ENCODE measurements around the gene ACTG2. TPM values are rescaled to one million over a fixed set of nuclear protein-coding genes. Genes with fewer than 3 reads are reported as not detected.

ACTG2 gene
- total RNA-seq, 1 experiment from 2014 or later, result 2.7 TPM

- POLR2A ChIA-PET (ENCODE audit: low non-redundant PET), result no interaction called here
- no peak overlapping the region for H3K27ac ChIP-seq (ENCODE audit: low read depth, low read length, poor library complexity, severe bottlenecking)
- no peaks in the 10 kb centered on the region for H3K36me3 ChIP-seq (ENCODE audit: insufficient read depth, low read length, poor library complexity, severe bottlenecking)
- intact Hi-C loops (cut with micrococcal nuclease; ENCODE audit: unreplicated experiment), result no loop called here
- CTCF ChIA-PET, result no interaction called here
- DNase-seq (ENCODE audit: low spot score), result no peak
- no peaks in the 10 kb centered on the region for H3K27me3 ChIP-seq (replicated peaks; ENCODE audit: insufficient read depth, low read depth, low read length, poor library complexity)
- H3K4me1 ChIP-seq (ENCODE audit: insufficient read depth, low read length, poor library complexity, severe bottlenecking), result no peaks in the 10 kb centered on the region
- no peaks in the 10 kb centered on the region for H3K9me3 ChIP-seq (ENCODE audit: low read depth, low read length, poor library complexity, severe bottlenecking)
- TF ChIP-seq EZH2 (IDR thresholded peaks at IDR 0.05; ENCODE audit: borderline replicate concordance, low read depth, low read length, poor library complexity, severe bottlenecking) (no peak), CTCF (conservative IDR thresholded peaks at IDR 0.05; ENCODE audit: low read depth, low read length) (no peak)
- no TSS peak for BruUV-seq (replicated peaks)
- no peak overlapping the region for H3K4me3 ChIP-seq (ENCODE audit: low read depth, low read length, poor library complexity, severe bottlenecking)
Observed at GRCh38 chr2:73968357-73968937, 75.6 kb downstream of the ACTG2 start.

DNA sequence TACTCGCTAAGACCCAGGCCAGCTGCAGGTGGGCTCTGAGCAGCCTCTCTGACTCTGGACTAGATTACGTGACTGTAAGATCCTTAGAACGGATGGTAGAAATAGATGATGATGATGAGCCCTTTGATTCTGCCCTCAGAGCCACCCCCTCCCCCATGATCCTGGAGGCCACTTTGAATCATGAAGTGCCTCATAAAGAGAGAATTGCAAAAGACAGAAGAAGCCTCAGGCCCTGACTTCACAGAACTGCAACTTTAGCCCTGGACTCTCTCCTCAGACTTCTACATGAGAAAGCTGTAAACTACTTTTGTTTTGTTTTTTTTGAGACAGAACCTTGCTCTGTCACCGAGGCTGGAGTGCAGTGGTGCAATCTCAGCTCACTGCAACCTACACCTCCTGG lies 76.5 kb downstream of the ACTG2 start:
- Histone ChIP-seq H3K27ac (ENCODE audit: low read depth, low read length, poor library complexity, severe bottlenecking) (no peak overlapping the region), H3K36me3 (ENCODE audit: insufficient read depth, low read length, poor library complexity, severe bottlenecking) (no peaks in the 10 kb centered on the region), H3K9me3 (ENCODE audit: low read depth, low read length, poor library complexity, severe bottlenecking) (no peaks in the 10 kb centered on the region), H3K27me3 (replicated peaks; ENCODE audit: insufficient read depth, low read depth, low read length, poor library complexity) (no peaks in the 10 kb centered on the region), H3K4me3 (ENCODE audit: low read depth, low read length, poor library complexity, severe bottlenecking) (no peak overlapping the region), H3K4me1 (ENCODE audit: insufficient read depth, low read length, poor library complexity, severe bottlenecking) (no peaks in the 10 kb centered on the region)
- intact Hi-C loops (cut with micrococcal nuclease; ENCODE audit: unreplicated experiment), result no loop called here
- DNase-seq (ENCODE audit: low spot score), result no peak
- CTCF ChIA-PET, result no interaction called here
- BruUV-seq (replicated peaks), result no TSS peak
- TF ChIP-seq CTCF (conservative IDR thresholded peaks at IDR 0.05; ENCODE audit: low read depth, low read length) (no peak), EZH2 (IDR thresholded peaks at IDR 0.05; ENCODE audit: borderline replicate concordance, low read depth, low read length, poor library complexity, severe bottlenecking) (no peak)
- POLR2A ChIA-PET (ENCODE audit: low non-redundant PET), result no interaction called here

Other genes with a start within 250 kb of the ACTG2 start
- 57.3 and 57.5 TPM in 2 replicates for gene TPRKB, start 155.7 kb upstream of the ACTG2 start, total RNA-seq (2021)
- gene DUSP11, start 112.9 kb upstream of the ACTG2 start, total RNA-seq (2021), result 17.7 and 19.9 TPM in 2 replicates
- not detected in 2 replicates for gene C2orf78, start 108.8 kb upstream of the ACTG2 start, total RNA-seq (2021)
- gene STAMBP, start 64.0 kb upstream of the ACTG2 start, total RNA-seq (2021), result 66.3 and 67.1 TPM in 2 replicates
- 106 and 107 TPM in 2 replicates for gene DGUOK, start 33.9 kb downstream of the ACTG2 start, total RNA-seq (2021)
- 26.3 and 28.7 TPM in 2 replicates for gene TET3, start 91.9 kb downstream of the ACTG2 start, total RNA-seq (2021)